Stimulated activated naive B cell treated with anti-CD40 and anti-IgM and Interleukin-4, amounts not matched to agents 10 μg/mL and 1 μg/mL and 100 μg/mL, for 72 hours (primary cell): Measurements from ENCODE around the gene FLYWCH1.
A peak's percentile ranks its signal among the peaks of the same experiment; 100 is the strongest.

Experiments
- ATAC-seq, 2 donors: fragments of 150-1000 bp; cut with Tn5 transposase; replicated peaks; 2 replicates each; pipeline ENCODE4 v1.10.0; 2021; ENCODE audit warnings: moderate library complexity in 1 of 2
- DNase-seq: peaks from one replicate; pipeline ENCODE4 v3.0.0; 2021
- H3K27ac Mint-ChIP-seq: one replicate; pipeline ENCODE4 v1.8.0; 2022; ENCODE audit warnings: mild to moderate bottlenecking, mixed read lengths
- H3K27me3 Mint-ChIP-seq, 2 donors: one replicate each; pipeline ENCODE4 v1.8.0; 2022; ENCODE audit warnings: mixed read lengths in 2 of 2
- H3K36me3 Mint-ChIP-seq, 2 donors: one replicate each; pipeline ENCODE4 v1.8.0; 2022; ENCODE audit warnings: mixed read lengths in 2 of 2, mild to moderate bottlenecking in 1 of 2
- H3K4me1 Mint-ChIP-seq, 2 donors: one replicate each; pipeline ENCODE4 v1.8.0; 2022; ENCODE audit warnings: mixed read lengths in 2 of 2, mild to moderate bottlenecking in 1 of 2
- H3K4me3 Mint-ChIP-seq, 2 donors: one replicate each; pipeline ENCODE4 v1.8.0; 2022; ENCODE audit warnings: mild to moderate bottlenecking in 2 of 2, mixed read lengths in 2 of 2, moderate library complexity in 1 of 2
- H3K9me3 Mint-ChIP-seq, 2 donors: one replicate each; pipeline ENCODE4 v1.8.0; 2022; ENCODE audit warnings: mixed read lengths in 2 of 2, mild to moderate bottlenecking in 1 of 2

The FLYWCH1 gene

GRCh38 chr16:2884041-2884451 lies 27.7 kb upstream of the FLYWCH1 start:
- peaks cover 0 to 7% of the 10 kb centered on the region in 2 donors for H3K9me3 Mint-ChIP-seq
- DNase-seq (no peak), ATAC-seq (no peak)
- peak overlapping the region; percentile 81 for H3K27ac Mint-ChIP-seq
- peaks cover 13 to 15% of the 10 kb centered on the region in 2 donors for H3K4me1 Mint-ChIP-seq
- peaks cover 0 to 10% of the 10 kb centered on the region in 2 donors for H3K27me3 Mint-ChIP-seq
- H3K4me3 Mint-ChIP-seq, result peak overlapping the region; percentile 87 to 97
- peaks cover 0 to 8% of the 10 kb centered on the region in 2 donors for H3K36me3 Mint-ChIP-seq

GRCh38 chr16:2894231-2894630 lies 17.5 kb upstream of the FLYWCH1 start:
- no peak overlapping the region for H3K4me3 Mint-ChIP-seq
- H3K9me3 Mint-ChIP-seq, result no peaks in the 10 kb centered on the region
- H3K4me1 Mint-ChIP-seq, result peaks cover 18 to 29% of the 10 kb centered on the region in 2 donors
- ATAC-seq (no peak), DNase-seq (no peak)
- no peak overlapping the region for H3K27ac Mint-ChIP-seq
- no peaks in the 10 kb centered on the region for H3K27me3 Mint-ChIP-seq
- H3K36me3 Mint-ChIP-seq, result peaks cover 11 to 16% of the 10 kb centered on the region in 2 donors

DNA sequence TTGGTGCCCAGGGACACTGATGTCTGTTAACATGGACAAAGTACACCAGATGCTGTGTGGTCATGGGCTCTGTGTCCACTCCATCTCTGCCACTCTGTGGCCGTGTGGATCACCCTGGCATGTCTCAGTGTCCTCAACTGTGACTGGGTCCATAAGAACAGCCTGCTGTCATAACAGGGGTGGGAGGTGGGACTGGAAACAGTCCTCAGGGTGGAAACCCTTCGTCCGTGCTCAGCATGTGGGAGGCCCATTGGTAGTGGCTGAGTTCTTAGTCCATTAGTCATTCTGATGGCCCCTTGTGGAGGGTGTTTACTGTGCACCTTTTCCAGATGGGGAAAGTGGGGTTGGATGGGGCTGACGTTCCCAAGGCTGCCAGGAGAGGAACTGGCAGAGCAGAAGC lies 15.9 kb upstream of the FLYWCH1 start:
- no peak overlapping the region for H3K4me3 Mint-ChIP-seq
- DNase-seq (no peak), ATAC-seq (no peak)
- H3K27ac Mint-ChIP-seq, result peak overlapping the region; percentile 62
- H3K27me3 Mint-ChIP-seq, result no peaks in the 10 kb centered on the region
- peaks cover 18 to 29% of the 10 kb centered on the region in 2 donors for H3K4me1 Mint-ChIP-seq
- no peaks in the 10 kb centered on the region for H3K9me3 Mint-ChIP-seq
- peaks cover 13 to 21% of the 10 kb centered on the region in 2 donors for H3K36me3 Mint-ChIP-seq

- Mint-ChIP-seq H3K27ac (peak overlapping the region; percentile 94), H3K9me3 (no peaks in the 10 kb centered on the region), H3K4me3 (peak overlapping the region; percentile 37 to 56)
These were observed 15.2 kb upstream of the FLYWCH1 start for GRCh38 chr16:2896480-2897010.

GRCh38 chr16:2897110-2897509 lies 14.6 kb upstream of the FLYWCH1 start:
- DNase-seq (peak; percentile 94), ATAC-seq (peak; percentile 100)
- Mint-ChIP-seq H3K27me3 (no peaks in the 10 kb centered on the region), H3K4me3 (peak overlapping the region; percentile 37 to 56), H3K4me1 (peaks cover 18 to 29% of the 10 kb centered on the region in 2 donors), H3K27ac (peak overlapping the region; percentile 94), H3K36me3 (peaks cover 15 to 21% of the 10 kb centered on the region in 2 donors), H3K9me3 (no peaks in the 10 kb centered on the region)

More at GRCh38 chr16:2896480-2897010, 15.2 kb upstream of the FLYWCH1 start:
- no peak for ATAC-seq
- DNase-seq, result no peak
- H3K36me3 Mint-ChIP-seq, result peaks cover 15 to 21% of the 10 kb centered on the region in 2 donors
- H3K27me3 Mint-ChIP-seq, result no peaks in the 10 kb centered on the region
- peaks cover 18 to 29% of the 10 kb centered on the region in 2 donors for H3K4me1 Mint-ChIP-seq

DNA sequence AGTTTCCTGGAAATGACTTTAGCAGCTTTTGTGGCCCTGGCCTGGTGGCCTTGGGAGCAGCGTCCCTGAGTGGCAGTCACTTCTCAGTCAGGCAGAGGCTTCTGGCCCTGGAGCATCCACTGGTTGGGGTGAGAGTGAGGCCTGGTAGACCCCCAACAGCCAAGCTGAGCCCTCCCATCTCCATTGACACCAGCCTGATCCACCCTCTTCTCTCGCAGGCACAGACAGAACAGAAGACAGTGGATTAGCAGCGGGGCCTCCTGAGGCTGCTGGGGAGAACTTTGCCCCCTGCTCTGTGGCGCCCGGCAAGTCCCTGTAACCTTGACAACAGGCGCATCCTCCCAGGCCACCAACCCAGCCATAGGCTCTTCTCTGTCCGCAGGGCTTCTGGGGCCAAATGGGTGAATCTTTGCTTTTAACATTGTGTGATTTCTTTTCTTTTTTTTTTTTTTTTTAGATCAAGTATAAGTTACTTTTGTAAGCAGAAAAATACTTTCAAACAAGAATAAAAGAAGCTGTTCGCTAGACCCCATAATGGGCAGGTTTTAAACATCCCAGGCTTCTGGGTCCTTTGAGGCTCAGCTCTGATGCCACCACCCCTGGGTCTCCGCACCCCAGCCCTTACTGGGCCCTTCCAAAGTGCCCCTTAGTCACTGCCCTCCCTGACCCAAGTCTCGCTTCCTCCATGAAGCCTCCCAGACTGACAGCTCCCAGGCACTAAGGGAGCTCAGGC lies 12.7 kb upstream of the FLYWCH1 start:
- no peaks in the 10 kb centered on the region for H3K9me3 Mint-ChIP-seq
- peaks cover 15 to 24% of the 10 kb centered on the region in 2 donors for H3K36me3 Mint-ChIP-seq
- no peak overlapping the region for H3K27ac Mint-ChIP-seq
- H3K4me1 Mint-ChIP-seq, result peaks cover 21 to 33% of the 10 kb centered on the region in 2 donors
- H3K27me3 Mint-ChIP-seq, result no peaks in the 10 kb centered on the region
- peak overlapping the region in 1 of 2 donors; percentile 29 for H3K4me3 Mint-ChIP-seq
- ATAC-seq (no peak), DNase-seq (no peak)

DNA sequence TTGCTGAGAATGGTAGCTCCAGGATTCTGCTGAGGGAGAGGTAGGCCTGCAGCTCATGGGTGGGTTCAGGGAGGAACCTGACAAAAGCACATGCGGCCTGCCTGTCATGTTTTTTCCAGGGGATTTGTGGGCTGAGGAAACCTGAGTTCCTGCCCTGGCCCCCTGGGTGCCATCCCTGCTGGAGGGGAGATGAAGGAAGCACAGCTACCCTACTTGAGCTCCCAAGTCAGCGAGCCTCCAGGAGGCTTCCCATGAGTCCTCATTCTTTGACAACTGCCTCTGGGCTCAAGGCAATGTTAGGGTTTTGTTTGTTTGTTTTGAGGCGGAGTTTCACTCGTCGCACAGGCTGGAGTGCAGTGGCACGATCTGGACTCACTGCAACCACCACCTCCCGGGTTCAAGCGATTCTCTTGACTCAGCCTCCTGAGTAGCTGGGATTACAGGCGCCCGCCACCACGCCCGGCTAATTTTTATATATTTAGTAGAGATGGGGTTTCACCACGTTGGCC lies 12.1 kb upstream of the FLYWCH1 start:
- DNase-seq (no peak), ATAC-seq (no peak)
- no peaks in the 10 kb centered on the region for H3K27me3 Mint-ChIP-seq
- H3K4me3 Mint-ChIP-seq, result no peak overlapping the region
- H3K4me1 Mint-ChIP-seq, result peaks cover 24 to 38% of the 10 kb centered on the region in 2 donors
- H3K36me3 Mint-ChIP-seq, result peaks cover 15 to 24% of the 10 kb centered on the region in 2 donors
- H3K27ac Mint-ChIP-seq, result no peak overlapping the region
- H3K9me3 Mint-ChIP-seq, result no peaks in the 10 kb centered on the region

DNA sequence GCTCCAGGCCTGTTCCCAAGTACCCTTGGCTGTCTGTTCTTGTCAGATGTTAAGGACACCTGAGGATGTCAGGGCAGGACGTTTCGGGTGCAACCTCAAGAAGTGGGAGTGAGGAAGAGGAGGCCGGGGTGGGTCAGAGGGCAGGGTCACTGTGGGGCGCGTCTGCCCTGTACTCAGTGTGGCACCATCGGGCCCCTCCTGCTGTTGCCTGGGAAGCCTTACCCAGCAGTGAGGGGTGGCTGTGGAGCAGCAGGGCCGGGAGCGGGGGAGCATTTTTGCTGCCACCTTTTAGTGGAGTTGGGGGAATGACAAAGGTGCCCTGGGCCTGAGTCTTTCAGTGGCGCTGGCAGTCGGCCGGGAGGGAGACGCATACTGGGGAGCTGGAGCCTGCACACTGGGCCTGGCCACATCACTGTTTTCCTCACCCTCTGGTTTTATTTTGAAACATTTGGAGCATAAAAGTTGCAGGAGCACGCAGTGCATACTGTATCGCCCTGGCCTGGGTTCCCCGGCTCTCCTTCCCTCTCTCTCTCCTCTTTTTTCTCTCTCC lies 11.1 kb upstream of the FLYWCH1 start:
- DNase-seq (no peak), ATAC-seq (no peak)
- no peak overlapping the region for H3K4me3 Mint-ChIP-seq
- H3K9me3 Mint-ChIP-seq, result no peaks in the 10 kb centered on the region
- peaks cover 15 to 23% of the 10 kb centered on the region in 2 donors for H3K36me3 Mint-ChIP-seq
- peak overlapping the region; percentile 62 for H3K27ac Mint-ChIP-seq
- peaks cover 25 to 41% of the 10 kb centered on the region in 2 donors for H3K4me1 Mint-ChIP-seq
- no peaks in the 10 kb centered on the region for H3K27me3 Mint-ChIP-seq

DNA sequence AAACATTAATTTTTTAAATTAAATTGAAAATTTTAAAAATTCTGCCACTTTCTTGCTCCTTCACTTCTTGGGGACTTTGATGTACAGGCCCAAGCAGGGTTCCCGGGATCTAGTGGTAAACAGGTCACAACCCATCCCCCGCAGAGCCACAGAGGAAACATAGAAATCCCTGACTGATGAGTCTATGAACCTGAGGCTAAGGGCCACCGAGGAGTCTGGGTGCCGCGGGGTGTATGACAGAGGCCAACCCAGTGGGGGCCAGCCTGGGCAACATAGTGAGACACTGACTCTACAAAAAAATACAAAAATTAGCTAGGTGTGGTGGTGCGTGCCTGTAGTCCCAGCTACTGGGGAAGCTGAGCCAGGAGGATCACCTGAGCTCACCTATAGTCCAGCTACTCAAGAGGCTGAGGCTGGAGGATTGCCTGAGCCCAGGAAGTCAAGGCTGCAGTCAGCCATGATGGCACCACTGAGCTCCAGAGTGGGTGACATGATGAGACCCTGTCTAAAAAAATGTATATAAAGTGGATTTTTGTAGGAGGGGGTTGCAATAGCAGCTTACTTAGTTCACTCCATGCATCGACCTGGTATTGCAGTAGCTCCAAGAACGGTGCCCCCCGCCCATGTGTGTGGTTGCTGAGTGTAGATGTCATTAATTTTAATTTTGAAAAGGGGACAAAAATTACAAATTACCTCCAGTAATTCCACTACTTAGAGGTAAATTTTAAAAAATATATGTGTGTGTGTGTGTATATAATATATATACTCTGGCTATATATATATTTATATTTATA lies 9.2 kb upstream of the FLYWCH1 start:
- H3K27me3 Mint-ChIP-seq, result no peaks in the 10 kb centered on the region
- H3K9me3 Mint-ChIP-seq, result peaks cover 0 to 4% of the 10 kb centered on the region in 2 donors
- H3K27ac Mint-ChIP-seq, result no peak overlapping the region
- ATAC-seq (no peak), DNase-seq (no peak)
- H3K4me1 Mint-ChIP-seq, result peaks cover 25 to 40% of the 10 kb centered on the region in 2 donors
- no peak overlapping the region for H3K4me3 Mint-ChIP-seq
- peaks cover 8 to 12% of the 10 kb centered on the region in 2 donors for H3K36me3 Mint-ChIP-seq

- peak overlapping the region; percentile 90 for H3K27ac Mint-ChIP-seq
- H3K27me3 Mint-ChIP-seq, result no peaks in the 10 kb centered on the region
- H3K36me3 Mint-ChIP-seq, result peaks cover 4 to 8% of the 10 kb centered on the region in 2 donors
- DNase-seq, result peak; percentile 78
- H3K4me3 Mint-ChIP-seq, result peak overlapping the region; percentile 91 to 94
- peaks cover 19 to 33% of the 10 kb centered on the region in 2 donors for H3K4me1 Mint-ChIP-seq
- peak; percentile 59 to 61 for ATAC-seq
- H3K9me3 Mint-ChIP-seq, result peaks cover 0 to 4% of the 10 kb centered on the region in 2 donors
These were observed 7.4 kb upstream of the FLYWCH1 start for GRCh38 chr16:2904100-2904921.

- peak overlapping the region; percentile 91 to 94 for H3K4me3 Mint-ChIP-seq
- no peak for DNase-seq
- no peaks in the 10 kb centered on the region for H3K27me3 Mint-ChIP-seq
- H3K36me3 Mint-ChIP-seq, result peaks cover 4 to 8% of the 10 kb centered on the region in 2 donors
- ATAC-seq, result no peak
- peaks cover 19 to 33% of the 10 kb centered on the region in 2 donors for H3K4me1 Mint-ChIP-seq
- H3K27ac Mint-ChIP-seq, result peak overlapping the region; percentile 88
- H3K9me3 Mint-ChIP-seq, result peaks cover 0 to 4% of the 10 kb centered on the region in 2 donors
These were observed 6.8 kb upstream of the FLYWCH1 start for GRCh38 chr16:2904922-2905240.

- peaks cover 0 to 4% of the 10 kb centered on the region in 2 donors for H3K9me3 Mint-ChIP-seq
- peak; percentile 75 to 81 for ATAC-seq
- H3K27me3 Mint-ChIP-seq, result no peaks in the 10 kb centered on the region
- peak overlapping the region; percentile 79 for H3K27ac Mint-ChIP-seq
- peak; percentile 96 for DNase-seq
- peak overlapping the region; percentile 91 to 94 for H3K4me3 Mint-ChIP-seq
- peaks cover 19 to 35% of the 10 kb centered on the region in 2 donors for H3K4me1 Mint-ChIP-seq
- H3K36me3 Mint-ChIP-seq, result peaks cover 2 to 3% of the 10 kb centered on the region in 2 donors
These were observed 6.3 kb upstream of the FLYWCH1 start for GRCh38 chr16:2905241-2905987.

DNA sequence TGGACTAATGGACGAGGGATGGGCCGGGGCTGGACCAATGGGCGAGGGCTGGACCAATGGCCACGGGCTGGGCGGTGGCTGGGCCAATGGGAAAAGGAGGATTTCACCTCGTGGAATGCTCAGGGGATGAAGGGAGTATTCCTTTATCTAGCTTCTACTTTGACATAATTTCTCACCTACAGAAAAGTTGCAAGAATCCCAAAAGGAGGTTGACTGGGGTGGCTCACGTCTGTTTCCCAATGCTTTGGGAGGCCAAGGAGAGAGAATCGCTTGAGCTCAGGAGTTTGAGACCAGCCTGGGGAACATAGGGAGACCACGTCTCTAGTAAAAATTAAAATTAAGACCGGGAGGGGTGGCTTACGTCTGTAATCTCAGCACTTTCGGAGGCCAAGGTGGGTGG lies 5.7 kb upstream of the FLYWCH1 start:
- Mint-ChIP-seq H3K4me1 (peaks cover 19 to 41% of the 10 kb centered on the region in 2 donors), H3K27ac (peak overlapping the region; percentile 79), H3K9me3 (peaks cover 0 to 4% of the 10 kb centered on the region in 2 donors), H3K27me3 (no peaks in the 10 kb centered on the region), H3K4me3 (peak overlapping the region; percentile 77 to 80), H3K36me3 (peaks cover under 1 to 3% of the 10 kb centered on the region in 2 donors)
- ATAC-seq (no peak), DNase-seq (no peak)
